Stimulated activated CD4-positive, alpha-beta T cell treated with anti-CD3 and anti-CD28 coated beads, TNF-alpha, amount 100 ng/mL, for 24 hours (primary cell): ENCODE measurements around the gene BCAS1.

ENCODE experiments used
- DNase-seq, 3 experiments: peaks; one replicate each; pipeline ENCODE4 v3.0.0-alpha.2; 2020; ENCODE audit warnings: low read depth in 3 of 3

BCAS1 gene

DNA sequence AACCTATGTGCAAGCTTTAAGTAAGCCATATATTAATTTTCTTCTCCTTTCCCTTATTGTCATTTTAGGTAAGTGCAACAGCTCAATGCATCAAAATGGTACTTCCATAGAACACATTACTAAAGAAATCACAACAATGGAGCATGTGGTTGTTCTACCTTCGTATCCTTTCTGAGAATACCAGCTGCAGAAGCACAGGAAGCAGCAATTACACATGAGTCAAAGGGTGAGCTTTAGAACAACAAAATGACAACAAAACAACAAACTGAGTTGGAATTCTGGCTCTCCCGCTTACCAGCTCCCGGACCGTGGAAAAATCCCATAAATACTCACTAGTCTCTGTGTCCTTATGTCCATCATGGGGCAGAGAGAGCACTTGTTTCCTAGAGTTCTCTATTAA, 108.9 kb downstream of the BCAS1 start:
- no peak for DNase-seq

DNA sequence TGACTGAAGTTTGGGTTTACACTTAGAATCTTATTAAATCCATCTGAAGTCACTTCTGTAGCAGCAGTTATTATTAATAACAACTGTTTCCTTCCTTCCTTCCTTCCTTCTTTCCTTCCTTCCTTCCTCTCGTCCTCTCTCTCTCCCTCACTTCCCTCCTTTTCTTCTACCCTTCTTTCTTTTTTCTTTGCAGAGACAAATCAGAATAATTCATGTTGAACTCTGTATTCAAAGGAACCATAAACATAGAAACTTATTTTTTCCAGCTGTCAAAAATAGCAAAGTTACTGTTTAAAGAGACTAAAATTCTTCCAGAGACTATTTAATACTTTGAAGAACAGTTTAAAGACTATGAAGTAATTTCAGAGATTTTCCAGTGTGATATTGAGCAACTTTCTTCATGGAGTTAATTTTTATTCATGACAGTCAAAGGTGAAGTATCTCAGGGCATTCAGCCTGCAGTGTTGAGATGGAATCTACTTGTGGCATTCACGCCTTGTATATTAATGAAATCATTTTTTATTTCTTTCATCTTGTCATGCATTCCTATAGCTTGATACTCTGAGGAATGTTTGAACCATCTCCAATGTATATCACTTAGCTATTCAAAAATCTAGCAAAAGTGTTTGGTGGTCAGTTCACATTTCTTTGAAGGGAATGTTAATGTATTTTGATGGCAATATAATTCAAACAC, 109.7 kb downstream of the BCAS1 start:
- no peak for DNase-seq

DNA sequence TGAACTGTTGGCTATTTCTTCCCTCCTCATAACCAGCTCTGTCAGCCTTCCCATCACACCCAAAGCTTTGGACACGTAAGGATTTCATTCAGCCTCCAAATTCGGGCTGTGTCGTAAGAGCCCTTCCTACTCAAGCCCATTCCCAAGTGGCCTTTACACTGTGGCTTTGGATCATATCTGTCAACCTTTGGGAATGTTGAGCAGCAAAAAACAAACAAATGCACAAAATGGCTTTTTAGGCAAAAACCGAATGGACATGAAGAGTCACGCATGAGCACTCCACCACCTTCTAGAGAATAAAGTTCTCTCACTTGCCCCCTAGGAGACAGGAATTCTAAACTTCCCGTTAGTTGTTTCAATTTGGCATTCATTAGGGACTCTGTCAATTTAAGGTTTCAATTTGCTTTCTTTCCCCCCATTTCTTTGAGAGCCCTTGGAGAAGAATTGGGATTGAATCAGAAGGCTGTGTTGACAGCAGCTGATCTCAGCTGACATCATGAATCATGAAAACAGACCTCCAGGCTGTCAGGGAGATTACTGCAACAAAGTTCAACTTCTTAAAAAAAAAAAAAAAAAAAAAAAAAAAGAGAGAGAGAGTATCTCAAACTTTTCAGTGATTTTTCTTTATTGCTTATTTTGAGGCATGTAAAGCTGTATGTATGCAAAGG, 110.3 kb downstream of the BCAS1 start:
- no peak for DNase-seq

DNA sequence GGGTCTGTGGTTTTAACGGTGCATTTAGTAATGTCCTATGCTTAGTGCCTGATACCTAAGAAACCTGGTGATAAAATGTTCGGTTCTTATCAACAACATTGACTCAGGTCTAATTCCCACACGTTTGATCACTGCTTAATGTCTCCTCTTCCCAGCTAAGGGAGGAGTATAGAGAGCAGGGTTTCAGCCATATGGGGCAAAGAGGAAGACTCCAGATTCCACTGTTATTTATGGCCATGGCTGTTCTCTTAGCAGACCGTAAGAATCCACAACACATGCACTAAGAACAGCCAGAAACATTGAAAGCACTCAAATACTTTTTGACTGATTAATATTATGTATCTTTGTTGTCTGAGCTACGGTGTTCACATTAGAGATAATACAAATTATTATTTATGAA, 112.1 kb downstream of the BCAS1 start:
- DNase-seq: no peak

DNA sequence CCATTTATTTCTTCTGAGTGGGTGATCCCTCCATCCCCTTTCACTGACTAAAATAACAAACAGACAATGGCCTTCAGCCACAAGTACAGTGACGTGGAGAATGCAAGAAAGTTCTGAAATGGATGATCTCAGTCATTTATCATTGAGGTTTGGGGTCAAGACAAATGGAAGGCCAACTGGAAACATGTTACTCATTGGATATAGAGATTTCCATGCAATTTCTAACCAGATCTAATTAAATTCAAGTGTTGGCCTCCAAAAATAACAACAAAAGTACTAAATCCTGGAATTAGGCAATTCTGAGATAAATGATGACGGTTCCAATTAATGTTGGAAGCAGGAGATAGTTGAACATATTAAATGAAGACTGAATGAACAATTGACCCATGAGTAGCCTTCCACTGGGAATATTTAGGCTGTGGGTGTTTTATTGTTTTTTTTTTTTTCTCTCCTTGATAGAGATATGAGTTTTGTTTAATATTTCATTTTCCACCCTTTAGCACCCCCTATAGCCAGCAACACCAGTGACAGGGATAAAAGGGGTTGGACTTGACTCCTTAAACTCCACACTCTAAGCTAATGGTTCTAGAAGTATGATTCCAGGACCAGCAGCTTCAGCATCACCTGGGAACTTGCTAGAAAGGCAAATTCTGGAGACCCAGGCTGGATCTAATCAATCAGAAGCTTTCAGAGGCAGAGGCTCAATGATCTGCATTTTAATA, 112.8 kb downstream of the BCAS1 start:
- DNase-seq: no peak

DNA sequence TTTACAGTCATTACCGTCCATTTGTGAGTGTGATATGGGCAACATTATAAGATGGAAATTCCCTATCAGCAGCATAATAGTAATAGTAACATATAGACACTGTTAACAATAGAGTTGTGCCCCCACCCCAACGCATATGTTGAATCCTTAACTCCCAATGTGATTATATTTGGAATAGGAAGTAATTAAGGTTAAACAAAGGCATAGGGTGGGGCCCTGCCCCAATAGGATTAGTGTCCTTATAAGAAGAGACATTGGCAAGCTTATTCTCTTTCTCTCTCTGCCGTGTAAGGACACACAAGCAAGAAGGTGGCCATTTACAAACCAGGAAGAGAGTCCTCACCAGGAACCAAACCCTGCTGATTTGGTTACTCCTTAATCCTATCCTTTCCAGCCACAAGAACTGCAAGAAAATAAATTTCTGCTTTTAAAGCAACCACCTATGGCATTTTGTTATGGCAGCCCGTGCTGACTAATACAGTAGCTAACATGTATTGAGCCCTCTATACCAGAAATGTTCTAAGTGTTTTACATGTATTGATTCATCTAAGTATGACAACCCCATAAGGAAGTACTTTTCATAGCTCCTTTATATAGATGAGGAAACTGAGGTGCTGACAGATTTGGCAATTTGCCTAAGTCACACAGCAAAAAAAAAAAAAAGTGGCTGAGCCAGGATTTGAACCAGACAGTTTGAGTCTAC, 114.2 kb downstream of the BCAS1 start:
- no peak for DNase-seq

DNA sequence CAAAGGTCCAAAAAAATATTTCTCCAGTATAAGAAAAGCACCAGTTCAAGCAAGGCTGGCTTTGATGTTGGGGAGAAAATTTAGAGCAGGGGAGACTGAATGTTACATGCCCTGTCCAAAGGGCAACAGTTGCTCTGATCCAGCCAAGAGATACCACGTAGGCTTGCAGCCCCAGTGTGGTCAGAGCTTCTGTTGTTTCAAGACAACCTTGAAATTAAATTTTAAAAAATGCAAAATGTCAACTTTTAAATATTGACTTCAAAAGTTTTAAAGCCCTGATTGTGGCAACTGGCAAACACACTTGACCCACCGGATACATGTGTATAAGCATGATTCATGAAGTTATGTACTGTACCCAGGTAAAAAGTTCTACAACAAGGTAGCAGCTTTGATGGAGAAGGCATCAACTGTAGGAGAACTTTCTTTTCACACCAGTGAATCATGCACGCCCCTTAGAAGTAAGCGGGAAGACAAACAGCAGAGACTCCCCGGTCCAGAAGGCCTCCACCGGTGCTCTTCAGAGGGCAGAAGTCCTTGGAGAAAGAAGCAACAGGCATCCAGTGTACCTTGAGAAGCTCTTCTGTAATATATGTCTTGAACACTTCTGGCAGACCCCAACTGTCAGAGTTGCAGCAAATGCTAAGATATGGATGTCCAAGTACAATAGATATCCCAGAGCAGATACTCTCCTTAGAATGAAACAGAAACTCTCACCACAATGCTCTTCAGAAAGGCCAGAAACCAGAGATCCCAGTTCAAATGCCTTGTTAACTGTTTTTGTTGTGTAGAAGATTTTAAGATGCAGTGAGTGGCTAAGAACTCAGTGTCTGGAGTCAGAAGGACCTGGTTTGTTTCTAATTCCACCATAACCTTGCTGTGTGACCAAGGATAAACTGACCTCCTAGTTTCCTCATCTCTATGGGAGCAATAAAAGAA, 115.4 kb downstream of the BCAS1 start:
- DNase-seq: no peak

DNA sequence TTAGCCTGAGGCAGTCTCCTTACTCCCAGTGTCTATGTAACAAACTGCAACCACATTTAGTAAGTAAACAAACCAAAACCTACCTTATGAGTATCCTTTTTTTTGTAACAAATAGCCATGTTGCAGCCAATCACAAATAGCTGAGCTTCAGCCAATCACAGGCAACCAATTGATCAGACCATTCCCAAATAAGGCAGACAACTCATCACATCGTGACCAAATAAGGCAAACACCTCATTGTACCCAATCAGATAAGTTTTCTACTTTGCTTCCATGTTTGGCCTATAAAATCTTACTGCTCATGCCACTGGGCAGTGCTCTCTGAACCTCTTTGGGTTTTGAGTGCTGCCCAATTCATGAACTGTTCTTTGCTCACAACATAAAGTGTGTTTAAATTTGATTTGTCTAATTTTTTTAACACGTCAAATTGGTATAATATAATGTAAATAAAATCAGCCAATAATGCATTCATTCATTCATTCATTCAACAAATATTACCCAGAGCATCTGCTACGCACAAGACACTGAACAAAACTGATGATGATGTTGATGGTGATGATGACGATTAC, 117.8 kb downstream of the BCAS1 start:
- DNase-seq: no peak

DNA sequence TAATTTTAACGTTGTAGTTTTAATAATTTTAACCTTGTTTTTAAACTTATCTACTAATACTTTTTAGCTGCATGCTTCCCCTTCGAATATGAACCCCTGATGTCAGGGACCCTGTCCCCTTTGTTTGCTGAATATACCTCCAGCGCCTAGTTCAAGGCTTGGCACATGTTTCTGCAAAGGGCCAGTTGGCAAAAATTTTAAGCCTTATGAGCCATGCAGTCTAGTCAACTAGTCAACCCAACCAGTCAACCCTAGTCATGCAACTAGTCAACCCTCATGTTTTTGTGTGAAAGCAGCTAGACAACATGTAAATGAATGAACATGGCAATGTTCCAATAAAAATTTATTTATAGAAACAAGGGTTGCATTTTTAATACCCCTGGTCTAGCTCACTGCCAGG, 119.8 kb downstream of the BCAS1 start:
- no peak for DNase-seq

DNA sequence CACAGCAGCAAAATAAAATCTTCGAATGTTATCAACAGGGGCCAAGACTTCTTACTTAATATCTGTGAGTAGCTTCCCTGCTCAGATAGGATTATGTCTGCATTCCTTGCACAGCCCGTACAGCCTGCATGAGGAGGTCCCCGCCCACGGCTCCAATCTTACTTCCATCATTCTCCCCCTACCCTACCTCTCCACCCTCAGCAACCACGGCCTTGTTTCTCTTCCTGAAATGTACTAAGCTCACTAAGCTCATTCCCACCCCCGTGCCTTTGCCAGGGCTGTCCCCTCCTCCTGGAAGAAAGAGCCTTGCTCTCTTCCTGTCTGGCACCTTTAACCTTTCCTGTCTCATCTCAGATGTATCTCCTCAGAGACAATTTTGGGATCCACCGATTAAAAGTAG, 120.4 kb downstream of the BCAS1 start:
- DNase-seq: no peak

DNA sequence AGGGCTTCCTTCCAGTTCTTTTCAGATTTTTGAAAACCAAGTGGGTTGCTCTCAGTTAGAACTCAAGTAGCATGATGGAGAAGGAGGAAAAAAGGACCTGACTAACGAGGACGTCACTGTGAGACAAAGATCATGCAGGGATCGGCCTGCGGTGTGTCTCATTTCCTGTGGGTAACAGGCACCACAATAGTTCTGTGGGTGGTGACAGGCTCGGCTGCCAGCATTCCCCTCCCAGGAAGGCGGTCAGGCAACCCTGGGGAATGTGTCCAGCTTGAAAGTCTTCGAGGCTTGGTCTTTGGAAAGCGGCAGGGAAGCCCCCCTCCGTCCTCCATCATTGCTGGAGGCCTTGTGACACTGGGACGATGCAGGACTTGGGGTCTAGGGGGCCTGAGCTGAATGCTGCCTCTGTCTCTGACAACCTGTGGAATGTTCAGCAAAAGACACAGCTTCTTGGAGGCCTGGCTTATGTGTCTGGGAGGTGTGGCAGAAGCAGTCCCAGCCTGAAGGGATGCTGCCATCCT, 121.0 kb downstream of the BCAS1 start:
- peak; percentile 48 to 72 (median 53) for DNase-seq

DNA sequence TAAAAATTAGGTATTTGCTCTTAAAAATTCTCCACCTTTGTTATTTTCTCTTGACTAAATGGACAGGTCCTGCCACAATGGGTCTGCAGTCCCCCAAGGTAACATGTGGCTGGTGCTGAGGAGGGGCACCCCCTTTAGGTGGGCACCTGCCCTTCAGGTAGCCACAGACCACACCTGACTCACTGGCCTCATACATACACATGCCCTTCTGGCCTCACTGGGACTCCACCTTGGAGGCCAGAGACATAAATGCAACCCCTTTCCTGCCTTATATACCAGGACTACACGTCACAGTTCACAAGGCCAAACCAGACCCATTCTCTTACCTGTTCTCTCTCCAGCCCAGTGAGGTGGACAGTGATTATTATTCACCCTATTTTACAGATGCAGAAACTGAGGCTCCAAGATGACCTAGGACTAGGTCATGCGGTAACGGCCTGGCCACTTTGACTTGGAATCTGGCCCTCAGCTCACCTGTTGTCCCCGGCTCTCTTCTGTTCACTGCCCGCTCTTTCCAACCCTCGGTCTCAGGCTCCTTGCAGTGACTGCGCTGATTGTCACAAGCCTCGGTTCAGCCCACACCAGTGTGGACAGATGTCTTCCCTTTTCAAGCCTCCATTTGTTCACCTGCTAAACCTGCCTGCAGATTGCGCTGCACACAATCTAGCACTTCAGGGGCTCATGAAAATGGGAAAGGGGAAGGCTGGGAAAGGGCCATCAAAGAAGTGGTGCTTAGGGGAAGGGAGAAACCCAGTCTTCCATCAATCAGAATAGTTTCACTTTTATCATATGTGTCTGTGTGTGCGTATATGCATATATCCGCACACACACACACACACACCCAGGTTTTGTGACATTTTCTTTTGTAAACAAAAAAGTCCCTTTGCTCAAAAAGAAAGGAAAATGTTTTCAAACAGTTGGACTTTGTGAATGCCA, 121.7 kb downstream of the BCAS1 start:
- DNase-seq: no peak

DNA sequence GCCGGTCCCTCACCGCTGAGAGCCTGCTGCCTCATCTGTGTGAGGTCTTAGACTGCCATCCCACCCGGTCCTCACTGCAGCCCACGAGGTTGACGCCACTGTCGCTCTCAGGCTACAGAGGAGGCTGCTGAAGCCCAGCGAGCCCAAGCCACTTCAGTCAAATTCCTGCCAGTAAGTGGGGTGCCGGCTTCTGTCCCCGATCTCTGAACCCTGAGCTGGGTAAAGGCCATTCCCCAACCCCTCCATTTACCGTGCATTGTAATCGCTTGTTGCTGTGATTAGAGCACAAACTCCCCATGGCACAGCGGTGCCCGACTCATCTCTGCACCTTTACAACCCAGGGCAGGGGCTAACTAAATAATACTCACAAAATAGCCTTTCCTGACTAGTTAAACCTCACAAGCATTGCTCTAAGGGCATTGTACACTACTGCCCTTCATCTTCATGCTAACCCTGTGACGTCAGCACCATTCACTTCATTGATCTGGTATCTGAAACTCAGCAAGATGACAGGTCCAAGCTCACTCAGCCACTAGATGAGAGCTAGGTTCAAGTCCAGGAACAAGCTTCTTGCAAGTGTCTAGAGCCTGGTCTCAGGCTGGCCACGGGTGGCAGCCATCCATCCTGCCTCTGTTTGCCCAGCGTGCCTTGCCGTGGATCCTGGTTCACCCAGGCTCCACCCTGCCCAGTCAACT, 122.7 kb downstream of the BCAS1 start:
- no peak for DNase-seq

DNA sequence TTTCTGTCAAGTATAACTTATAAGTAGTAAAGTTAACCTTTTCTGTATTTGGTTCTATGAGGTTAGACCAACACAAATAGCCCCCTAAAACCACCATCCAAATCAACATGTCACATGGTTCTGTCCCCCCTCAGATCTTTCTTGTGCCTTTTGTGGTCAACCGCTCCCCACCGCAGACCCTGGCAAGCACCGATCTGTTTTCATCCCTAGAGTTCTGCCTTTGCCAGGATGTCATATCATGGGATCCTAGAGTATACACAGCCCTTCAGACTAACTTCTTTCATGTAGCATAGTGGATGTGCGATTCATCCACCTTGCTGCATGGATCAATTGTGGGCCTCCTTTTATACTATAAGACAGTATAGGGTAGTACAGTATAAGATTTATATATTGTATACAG, 124.3 kb downstream of the BCAS1 start:
- DNase-seq: no peak

DNA sequence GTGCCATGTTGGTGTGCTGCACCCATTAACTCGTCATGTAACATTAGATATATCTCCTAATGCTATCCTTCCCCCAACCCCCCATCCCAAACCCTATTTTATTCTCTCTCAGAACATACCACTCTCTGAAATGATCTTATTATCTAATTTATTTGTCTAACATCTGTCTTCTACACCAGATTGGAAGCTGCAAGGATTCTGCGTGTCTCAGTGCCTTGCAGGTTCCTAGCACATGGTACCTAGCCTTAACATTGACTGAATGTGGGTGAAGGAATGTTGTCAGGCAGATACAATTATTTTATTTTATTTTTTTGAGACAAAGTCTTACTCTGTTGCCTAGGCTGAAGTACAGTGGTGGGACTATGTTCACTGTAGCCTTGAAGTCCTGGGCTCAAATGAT, 124.9 kb downstream of the BCAS1 start:
- no peak for DNase-seq

DNA sequence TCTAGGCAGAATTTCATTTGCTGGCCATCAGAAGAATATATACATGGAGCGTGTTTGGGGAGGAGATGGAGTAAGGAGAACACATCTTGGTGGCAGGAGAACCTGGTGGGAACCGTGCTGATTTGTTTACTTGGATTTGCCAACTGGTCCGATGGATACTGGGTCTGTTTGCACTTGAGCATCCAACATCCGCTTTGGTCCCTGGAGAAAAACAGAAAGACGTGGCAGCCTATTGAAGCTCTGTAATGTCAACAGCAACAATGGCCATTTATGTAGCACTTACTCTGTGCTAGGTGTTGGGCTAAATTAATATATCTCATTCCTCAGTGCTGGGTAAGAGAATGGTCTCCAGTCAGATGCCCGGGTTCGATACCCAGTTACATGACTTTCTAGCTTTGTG, 125.6 kb downstream of the BCAS1 start:
- DNase-seq: no peak

DNA sequence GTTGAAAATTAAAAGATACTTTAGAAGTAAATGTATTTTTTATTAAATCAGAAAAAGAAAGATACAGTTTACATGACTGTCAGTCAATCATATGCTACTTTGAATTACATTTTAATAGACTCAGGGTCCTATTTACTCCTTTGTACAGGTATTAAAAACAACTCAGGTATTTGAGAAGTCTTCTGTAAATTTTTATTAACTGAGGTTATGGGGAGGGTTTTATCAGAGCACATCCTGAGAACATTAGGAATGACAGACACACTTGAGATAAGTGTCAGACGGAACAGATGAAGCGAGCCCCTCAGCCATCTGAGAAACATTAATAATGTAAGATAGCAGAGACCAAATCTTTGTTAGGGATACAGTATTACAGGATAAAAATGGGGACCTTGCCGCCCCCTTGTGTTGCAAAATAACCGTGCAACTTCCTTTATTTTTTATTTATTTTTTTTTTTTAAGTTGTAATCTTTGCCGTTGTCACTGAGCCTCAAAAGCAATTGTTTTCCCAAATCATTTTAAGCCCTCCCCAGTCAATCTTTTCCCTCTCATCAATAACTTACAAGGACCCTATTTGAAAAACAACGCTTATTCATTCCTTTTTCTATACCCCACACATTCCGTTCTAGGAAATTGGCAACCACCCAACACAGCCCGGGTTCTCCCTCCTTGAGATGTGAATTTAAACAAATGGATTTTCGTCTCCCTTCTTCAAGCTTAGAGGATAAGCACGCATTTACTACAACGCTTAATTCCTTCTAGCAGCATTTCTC, 126.7 kb downstream of the BCAS1 start:
- DNase-seq: no peak

DNA sequence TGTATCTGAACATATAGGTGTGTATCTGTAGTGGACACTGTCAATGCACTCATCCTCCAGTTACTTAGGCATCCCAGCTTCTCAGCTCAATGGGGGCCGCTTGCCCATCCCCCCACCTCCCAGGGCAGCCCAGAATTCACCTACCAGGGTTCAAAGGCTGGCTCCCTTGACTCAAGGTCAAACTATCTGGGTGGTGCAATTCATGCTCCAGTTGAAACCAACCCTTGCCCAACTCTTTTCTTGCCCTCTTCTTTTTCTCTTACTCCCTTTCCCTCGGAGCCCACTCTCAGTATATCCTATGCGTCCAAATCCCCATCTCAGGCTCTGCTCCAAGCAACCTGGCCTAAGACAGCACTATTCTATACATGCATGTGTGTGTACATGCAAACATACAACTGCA, 127.4 kb downstream of the BCAS1 start:
- DNase-seq: no peak
